Ureter (tissue), 1 donor: ENCODE measurements around the gene ROBO4. TPM values are rescaled to one million over a fixed set of nuclear protein-coding genes. Genes with fewer than 3 reads are reported as not detected.

Experiments used
- DNase-seq: peaks from one replicate; pipeline ENCODE4 v3.0.0-alpha.2; 2020; ENCODE audit warnings: low spot score
- total RNA-seq: library from RNA; stranded (reverse); gene quantifications from one replicate; pipeline ENCODE4 v1.2.4, GENCODE V29; 2023
- donor health status: DM: yes; HTN: yes; CAD: no.

ROBO4 gene
- total RNA-seq, 1 donor from 2014 or later, result 16.8 TPM

- no peak for DNase-seq
Measured at GRCh38 chr11:124918950-124919349, 21.3 kb upstream of the ROBO4 start, which contains the start of gene HEPN1. TSS of gene HEPN1 (plus strand) at chr11:124919250.

- no peak for DNase-seq
Measured at GRCh38 chr11:124917115-124917637, 19.5 kb upstream of the ROBO4 start.

- no peak for DNase-seq
Measured at GRCh38 chr11:124916370-124916710, 18.7 kb upstream of the ROBO4 start.

DNA sequence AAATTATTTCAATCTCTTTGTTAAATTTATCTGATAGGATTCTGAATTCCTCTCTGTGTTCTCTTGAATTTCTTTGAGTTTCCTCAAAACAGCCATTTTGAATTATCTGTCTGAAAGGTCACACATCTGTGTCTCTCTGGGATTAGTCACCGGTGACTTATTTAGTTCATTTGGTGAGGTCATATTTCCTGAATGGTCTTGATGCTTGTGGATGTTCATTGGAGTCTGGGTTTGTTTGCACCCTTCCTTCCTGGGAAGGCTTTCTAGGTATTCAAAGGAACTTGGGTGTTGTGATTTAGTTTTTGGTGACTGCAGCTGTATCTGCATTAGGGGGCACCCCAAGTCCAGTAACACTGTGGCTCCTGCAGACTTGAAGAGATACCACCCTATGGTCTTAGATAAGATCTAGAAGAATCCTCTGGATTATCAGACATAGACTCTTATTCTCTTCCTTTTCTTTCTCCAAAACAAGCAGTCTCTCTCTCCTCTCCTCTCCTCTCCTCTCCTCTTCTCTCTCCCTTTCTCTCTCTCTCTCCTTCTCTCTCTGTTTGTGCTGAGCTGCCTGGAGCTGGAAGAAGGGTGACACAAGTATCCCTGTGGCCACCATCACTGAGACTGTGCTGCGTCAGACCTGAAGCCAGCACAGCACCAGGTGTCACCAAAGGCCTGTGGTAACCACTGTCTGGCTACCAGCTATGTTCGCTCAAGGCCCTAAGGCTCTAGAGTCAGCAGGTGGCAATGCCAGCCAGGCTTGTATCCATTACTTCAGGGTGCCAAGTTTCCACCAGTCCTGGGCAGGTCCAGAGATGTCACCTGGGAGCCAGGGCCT, 18.1 kb upstream of the ROBO4 start:
- DNase-seq, result no peak

- no peak for DNase-seq
Measured at GRCh38 chr11:124902616-124903015, 5.0 kb upstream of the ROBO4 start.

DNA sequence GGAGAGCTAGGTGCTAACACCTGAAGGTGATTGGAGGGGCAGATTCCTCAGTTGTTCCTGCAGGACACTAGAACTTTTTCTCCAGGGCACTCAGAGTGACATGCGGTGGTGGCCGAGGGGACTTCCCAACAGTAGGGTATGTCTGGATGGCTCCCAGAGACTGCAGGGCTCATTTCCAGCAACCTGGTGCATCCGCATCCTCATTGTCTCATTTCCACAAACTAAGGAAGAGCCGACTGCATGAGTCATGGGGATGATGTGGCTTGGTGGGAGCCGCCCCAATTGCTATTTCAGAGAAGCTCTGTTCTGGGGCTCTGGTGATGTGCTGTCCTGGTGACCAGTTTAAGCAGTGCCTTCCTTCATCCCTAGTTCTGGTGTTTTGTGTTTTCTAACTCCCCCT, 2.8 kb upstream of the ROBO4 start:
- peak; percentile 39 for DNase-seq

DNA sequence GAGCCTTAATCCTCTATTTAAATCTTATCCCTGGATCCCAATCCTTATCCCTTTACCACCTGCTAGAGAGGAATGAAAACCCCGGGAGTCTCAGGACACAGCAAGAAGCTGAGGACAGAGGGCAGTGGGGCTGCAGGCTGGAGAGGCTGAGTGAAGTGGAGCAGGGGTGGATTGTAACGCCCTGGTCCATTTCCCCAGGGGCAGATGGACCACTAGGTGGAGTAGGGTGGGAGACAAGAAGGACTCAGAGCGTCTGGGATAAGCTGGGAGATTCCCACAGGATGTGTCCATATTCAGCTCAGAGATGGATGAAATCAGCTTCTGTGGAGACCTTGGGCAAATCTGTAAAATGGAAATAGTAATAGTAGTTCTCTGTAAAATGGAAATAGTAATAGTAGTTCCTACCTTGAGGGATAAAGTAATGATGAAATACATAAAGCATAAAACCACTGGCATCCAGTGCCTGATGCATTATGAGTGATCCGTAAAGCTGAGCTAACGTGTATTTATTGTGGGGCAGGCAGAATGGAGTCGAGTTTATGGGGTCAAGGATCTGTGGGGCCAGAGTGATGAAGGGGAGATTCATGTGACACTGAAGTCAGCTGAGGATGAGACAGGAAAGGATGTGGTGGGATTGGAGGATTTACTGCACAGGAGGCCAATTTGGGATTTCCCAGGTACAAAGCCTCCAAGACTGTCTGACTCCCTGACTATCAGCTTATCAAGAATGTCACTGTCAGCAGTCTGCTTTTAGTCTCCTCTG, 1.9 kb upstream of the ROBO4 start:
- peak; percentile 26 for DNase-seq

DNA sequence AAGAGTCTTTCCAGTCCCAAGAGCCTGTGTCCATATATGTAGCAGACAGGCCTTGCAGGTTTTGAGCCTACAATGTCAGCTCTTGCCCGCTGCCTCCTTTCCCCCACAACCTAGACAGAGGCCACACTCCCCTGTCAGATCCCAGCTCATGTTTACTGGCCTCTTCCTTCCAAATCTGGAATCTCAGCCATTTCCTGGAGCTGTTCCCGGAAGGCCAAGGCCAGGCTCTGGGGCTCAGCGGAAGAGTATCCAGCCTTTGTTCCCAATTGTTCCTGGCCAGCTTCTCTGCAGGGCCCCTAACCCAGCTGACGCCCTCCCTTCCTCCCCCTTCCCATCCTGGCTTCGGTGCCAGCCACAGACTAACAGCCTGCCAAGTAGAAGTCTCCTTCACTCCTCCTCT, 1.0 kb upstream of the ROBO4 start:
- DNase-seq, result peak; percentile 42

- peak; percentile 40 for DNase-seq
Measured at GRCh38 chr11:124898263-124898680, 607 bp upstream of the ROBO4 start.

DNA sequence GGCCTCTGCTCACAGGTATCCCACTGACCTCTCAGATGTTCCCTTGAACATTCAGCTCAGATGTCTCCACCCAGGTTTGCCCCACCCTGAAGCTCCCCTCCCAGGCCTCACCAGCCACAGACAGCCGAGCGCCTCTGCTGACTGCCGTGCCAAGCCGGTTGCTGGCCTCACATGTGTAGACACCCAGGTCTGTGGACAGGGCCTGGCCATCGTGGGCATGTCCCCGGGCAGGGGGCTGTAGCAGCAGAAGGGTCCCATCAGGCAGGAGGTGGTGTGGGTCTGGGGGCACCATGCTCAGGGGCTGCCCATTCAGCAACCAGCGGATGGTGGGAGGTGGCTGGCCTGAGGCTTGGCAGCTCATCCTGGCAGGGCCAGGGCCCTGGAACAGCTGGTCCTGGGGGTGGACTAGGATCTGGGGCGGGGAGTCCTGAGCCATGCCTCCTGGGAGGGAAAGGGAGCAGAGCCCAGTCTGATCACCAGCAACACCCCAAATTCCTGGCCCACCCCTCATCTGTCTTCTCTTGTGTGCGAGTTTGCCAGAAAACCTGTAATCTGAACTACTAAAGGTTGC, 759 bp downstream of the ROBO4 start:
- DNase-seq, result peak; percentile 41

- DNase-seq, result no peak
Measured at GRCh38 chr11:124896071-124896750, 1.5 kb downstream of the ROBO4 start.

DNA sequence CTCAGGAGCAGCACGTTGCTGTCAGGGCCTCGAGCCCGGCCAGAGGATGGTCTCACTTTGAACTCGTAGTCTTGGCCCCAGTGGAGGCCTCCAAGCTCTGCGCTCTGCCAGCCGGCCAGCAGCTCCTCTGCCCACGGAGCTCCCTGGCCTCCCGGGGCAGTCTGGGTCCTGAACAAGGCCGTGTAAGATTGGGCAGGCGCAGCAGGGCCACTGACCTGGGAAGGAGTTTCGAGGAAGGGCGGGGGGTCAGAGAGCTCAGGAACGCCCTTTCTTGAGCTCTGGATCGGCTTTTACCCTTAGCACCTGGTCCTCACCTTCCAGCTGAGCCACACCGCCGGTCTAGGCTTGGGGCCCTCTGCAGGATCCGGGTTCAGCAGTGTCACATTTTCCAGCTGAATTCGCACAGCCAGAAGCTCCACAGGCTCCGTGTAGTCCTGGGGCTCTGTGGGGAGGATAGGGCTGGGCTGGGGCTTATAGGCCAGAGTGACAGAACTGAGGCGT, 2.1 kb downstream of the ROBO4 start:
- DNase-seq, result no peak

GRCh38 chr11:124894606-124895430, 2.8 kb downstream of the ROBO4 start:
- DNase-seq, result peak; percentile 12

GRCh38 chr11:124893781-124894401, 3.8 kb downstream of the ROBO4 start:
- peak; percentile 36 for DNase-seq

DNA sequence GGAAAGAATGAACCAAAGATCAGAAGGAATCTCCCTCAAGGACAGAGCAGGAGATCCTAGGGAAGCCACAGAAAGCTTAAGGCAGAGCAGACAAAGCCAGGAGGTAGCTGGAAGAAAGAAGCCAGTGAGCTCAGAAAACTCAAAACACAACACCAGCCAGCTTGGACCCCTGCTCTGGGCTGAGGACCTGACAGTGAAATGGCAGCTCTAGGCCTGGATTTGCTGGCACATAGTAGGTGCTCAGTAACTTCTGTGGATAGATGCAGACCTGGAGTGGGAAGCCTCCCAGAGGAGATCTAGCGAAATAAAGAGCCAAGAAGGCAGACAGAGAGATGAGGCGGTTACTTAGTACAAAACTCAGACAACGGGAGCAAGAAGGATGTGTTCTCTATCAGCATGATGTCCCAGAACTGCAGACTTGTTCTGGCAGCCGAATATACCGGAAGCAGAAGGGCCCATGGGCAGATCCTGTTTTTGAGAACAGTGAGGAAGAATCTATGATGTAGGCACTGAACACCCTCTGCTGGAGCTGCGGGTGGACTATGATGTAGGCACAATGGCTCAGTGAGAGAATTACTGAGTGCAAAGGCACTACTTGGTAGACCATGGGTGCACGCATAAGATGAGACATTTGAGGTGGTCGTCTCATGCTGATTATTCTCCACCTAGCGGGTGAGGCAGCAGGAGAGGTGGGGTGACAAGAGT, 4.8 kb downstream of the ROBO4 start:
- peak; percentile 41 for DNase-seq

DNA sequence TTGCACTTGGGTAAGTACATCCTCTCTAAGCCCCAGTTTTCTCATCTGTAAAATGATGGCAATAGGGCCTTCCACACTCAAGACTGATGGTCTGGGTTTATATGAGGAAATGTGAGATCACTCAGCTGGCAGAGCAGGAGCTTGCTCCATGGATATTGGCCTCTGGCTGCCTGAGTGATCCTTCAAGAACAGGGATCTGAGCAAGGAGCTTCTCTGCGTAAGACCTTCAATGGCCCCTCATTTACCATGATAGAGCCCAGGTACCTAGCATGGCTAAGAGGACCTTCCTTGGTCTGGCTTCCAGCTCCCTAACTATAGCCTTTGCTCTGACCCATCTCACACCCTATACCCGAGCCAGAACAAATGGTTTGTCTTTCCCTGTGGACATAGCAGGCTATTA, 5.5 kb downstream of the ROBO4 start:
- peak; percentile 4 for DNase-seq

DNA sequence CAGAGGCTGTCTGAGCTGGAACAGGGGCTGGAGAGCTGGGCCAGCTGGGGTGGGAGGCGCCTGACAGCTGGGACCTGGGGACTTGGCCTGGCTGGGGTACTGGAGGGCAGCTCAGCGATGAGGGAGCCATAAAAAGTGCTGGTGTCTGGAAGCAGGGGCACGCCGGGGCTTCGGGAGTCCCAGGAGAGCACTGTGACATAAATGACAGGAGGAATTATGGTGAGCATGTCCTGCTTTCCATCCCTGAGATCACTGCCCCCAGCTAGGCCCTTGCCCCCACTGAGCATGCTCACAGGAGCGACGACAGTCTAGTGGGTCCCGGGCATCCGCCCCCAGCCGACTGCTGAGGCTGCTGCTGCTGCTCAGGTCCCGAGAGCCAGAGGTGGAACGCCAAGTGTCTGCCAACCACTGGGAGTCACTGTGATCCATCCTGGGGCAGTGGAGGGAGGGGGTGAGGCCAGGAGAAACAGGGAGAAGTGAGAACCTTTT, 6.2 kb downstream of the ROBO4 start:
- peak; percentile 32 for DNase-seq

GRCh38 chr11:124890683-124891372, 6.8 kb downstream of the ROBO4 start:
- DNase-seq, result peak; percentile 15

DNA sequence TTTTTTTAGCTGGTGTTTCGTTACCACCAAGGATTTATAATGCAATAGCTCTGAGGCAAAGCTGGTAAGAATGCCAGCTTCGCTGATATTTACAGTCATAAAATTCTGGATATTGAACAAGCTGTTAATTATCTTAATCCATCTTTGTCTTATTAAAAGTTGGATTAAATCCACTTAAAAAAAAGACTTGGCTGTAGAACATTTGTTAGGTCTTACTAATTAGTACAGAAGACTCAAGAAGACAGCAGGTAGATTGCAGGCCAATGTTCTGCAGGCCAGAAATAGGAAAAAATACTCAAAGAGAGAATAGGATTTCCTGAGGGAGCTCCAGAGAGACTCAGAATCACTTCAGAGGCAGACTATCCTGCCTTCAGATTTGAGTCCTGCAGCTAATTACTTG, 7.5 kb downstream of the ROBO4 start:
- DNase-seq, result no peak
